ENCODE measurements around the gene TCF12. TPM values are rescaled to one million over a fixed set of nuclear protein-coding genes. Genes with fewer than 3 reads are reported as not detected.

Gene TCF12
- total and polyA plus RNA-seq, 2 of the 8 experiments (the other 6 are each of a cell fraction or from before 2014, with no cell fraction given), result 85.8 to 101 TPM

DNA sequence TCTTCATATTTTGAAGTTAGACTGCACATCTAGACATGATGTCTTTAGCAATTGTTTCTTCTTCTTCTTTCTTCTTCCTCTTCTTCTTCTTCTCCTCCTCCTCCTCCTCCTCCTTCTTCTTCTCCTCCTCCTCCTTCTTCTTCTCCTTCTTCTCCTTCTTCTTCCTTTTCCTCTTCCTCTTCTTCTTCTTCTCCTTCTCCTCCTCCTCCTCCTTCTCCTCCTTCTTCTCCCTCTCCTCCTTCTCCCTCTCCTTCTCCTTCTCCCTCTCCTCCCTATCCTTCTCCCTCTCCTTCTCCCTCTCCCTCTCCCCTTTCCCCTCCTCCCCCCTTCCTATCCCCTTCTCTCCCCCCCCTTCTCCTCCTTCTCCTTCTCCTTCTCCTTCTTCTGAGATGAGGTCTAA, 21.9 kb downstream of the TCF12 start:
- H3K9ac ChIP-seq (replicated peaks in 1 of 4; ENCODE audit: extremely low read depth in 1 of 4, low read depth in 3 of 4, low read length in 3 of 4), result no peak overlapping the region
- H2BK15ac ChIP-seq (ENCODE audit: low read length), result no peak overlapping the region
- H3K4ac ChIP-seq (replicated peaks; ENCODE audit: insufficient read length, low read depth, low read length), result no peak overlapping the region
- H3K27me3 ChIP-seq (replicated peaks in 1 of 4; ENCODE audit: control insufficient read depth in 3 of 4, extremely low read depth in 1 of 4, insufficient read depth in 3 of 4, low read length in 3 of 4), result no peaks in the 10 kb centered on the region
- CTCF ChIA-PET (ENCODE audit: partially characterized antibody), result no interaction called here
- peaks cover 0 to 5% (median 0%) of the 10 kb centered on the region in 4 experiments; a peak in 1 of 8 replicates for H3K36me3 ChIP-seq (ENCODE audit: control insufficient read depth in 2 of 4, insufficient read depth in 4 of 4, low read length in 3 of 4)
- POLR2A ChIA-PET (ENCODE audit: partially characterized antibody), result interaction anchor here (0.7 to 2.9 kb wide), 2 partner anchors 20 to 21 kb away, joined by 4 to 12 read pairs; partner anchors contain the start of gene TCF12
- H3K27ac ChIP-seq (ENCODE audit: low read depth, low read length), result no peak overlapping the region
- no peak overlapping the region for H2AFZ ChIP-seq (ENCODE audit: low read length)
- no peak overlapping the region for H3K4me2 ChIP-seq (ENCODE audit: insufficient read depth in 1 of 2, low read depth in 2 of 2, low read length in 2 of 2)
- no peak overlapping the region for H3K14ac ChIP-seq (ENCODE audit: insufficient read length)
- H2BK120ac ChIP-seq (replicated peaks; ENCODE audit: low read depth, low read length), result no peak overlapping the region
- no peak overlapping the region for H2BK20ac ChIP-seq (ENCODE audit: low read length)
- H3K79me1 ChIP-seq (ENCODE audit: low read depth, low read length), result peaks cover 5% of the 10 kb centered on the region
- no peak overlapping the region for H3K4me3 ChIP-seq (ENCODE audit: extremely low read depth in 1 of 4, insufficient read depth in 2 of 4, low read depth in 3 of 4, low read length in 4 of 4)
- peaks cover 0 to 6% of the 10 kb centered on the region in 2 experiments for H4K20me1 ChIP-seq (replicated peaks in 1 of 2; ENCODE audit: control insufficient read depth in 1 of 2, insufficient read depth in 2 of 2, low read length in 2 of 2)
- no peaks in the 10 kb centered on the region for H3K9me3 ChIP-seq (ENCODE audit: insufficient read depth in 2 of 2, low read depth in 1 of 2, low read length in 1 of 2)
- no peak for FAIRE-seq
- no peak overlapping the region for H4K5ac ChIP-seq (ENCODE audit: insufficient read length, low read depth, low read length)
- no peak overlapping the region for H4K8ac ChIP-seq (ENCODE audit: extremely low read depth, insufficient read depth, low read length)
- H3K23me2 ChIP-seq (ENCODE audit: low read depth, low read length), result no peaks in the 10 kb centered on the region
- H3K56ac ChIP-seq (replicated peaks; ENCODE audit: insufficient read length, low read depth, low read length), result no peak overlapping the region
- H3K23ac ChIP-seq (ENCODE audit: insufficient read length), result no peak overlapping the region
- H3K18ac ChIP-seq (ENCODE audit: extremely low read depth, low read length), result no peak overlapping the region
- peaks cover 3 to 99% of the 10 kb centered on the region in 2 experiments; a peak in 3 of 4 replicates for H3K79me2 ChIP-seq (ENCODE audit: control insufficient read depth in 1 of 2, insufficient read depth in 2 of 2, low read length in 2 of 2)
- 0 out of 7 replicates have a peak, but pooled peaks cover 0 to 2% (median 0%) of the 10 kb centered on the region in 4 experiments for H3K4me1 ChIP-seq (replicated peaks in 1 of 4; ENCODE audit: control insufficient read depth in 3 of 4, insufficient read depth in 4 of 4, low read length in 3 of 4)
- H2AK5ac ChIP-seq (ENCODE audit: low read depth, low read length), result no peak overlapping the region
- H4K91ac ChIP-seq (replicated peaks; ENCODE audit: insufficient read length, low read length), result no peak overlapping the region
- no peak overlapping the region for H2BK12ac ChIP-seq (ENCODE audit: low read depth, low read length)
- no peak overlapping the region for H2BK5ac ChIP-seq (ENCODE audit: low read depth, low read length)
- no peak for DNase-seq (ENCODE audit: low read depth in 1 of 2, low spot score in 2 of 2)
- TF ChIP-seq HDAC6 (IDR thresholded peaks at IDR 0.05; ENCODE audit: low read depth, low read length) (no peak), GTF2F1 (IDR thresholded peaks at IDR 0.05; ENCODE audit: borderline replicate concordance, low read depth, low read length) (no peak), MAFK (IDR thresholded peaks at IDR 0.05; ENCODE audit: low read depth, low read length) (no peak), SRF (IDR thresholded peaks at IDR 0.05; ENCODE audit: low read depth, low read length) (no peak), BRCA1 (IDR thresholded peaks at IDR 0.05; ENCODE audit: low read depth, low read length) (no peak), SUZ12 (IDR thresholded peaks at IDR 0.05; ENCODE audit: low read length) (no peak), TBP (IDR thresholded peaks at IDR 0.05; ENCODE audit: low read depth, low read length) (no peak), GABPA (IDR thresholded peaks at IDR 0.05; ENCODE audit: borderline replicate concordance, insufficient read depth, low read length) (no peak), POLR2A (IDR thresholded peaks at IDR 0.05; ENCODE audit: control extremely low read depth in 1 of 2, low read depth in 2 of 2, low read length in 2 of 2) (no peak), TAF7 (optimal IDR thresholded peaks at IDR 0.05; ENCODE audit: borderline replicate concordance, low read depth, low read length) (no peak), CTBP2 (IDR thresholded peaks at IDR 0.05; ENCODE audit: borderline replicate concordance, insufficient read depth, insufficient read length, low read length) (no peak), SP2 (IDR thresholded peaks at IDR 0.05; ENCODE audit: low read length) (no peak), SIX5 (IDR thresholded peaks at IDR 0.05; ENCODE audit: low read depth, low read length) (no peak), EZH2 (IDR thresholded peaks at IDR 0.05; ENCODE audit: low read depth, low read length, severe bottlenecking) (no peak), ZNF274 (IDR thresholded peaks at IDR 0.05; ENCODE audit: borderline replicate concordance, extremely low read depth, low read length) (no peak)
- TF ChIP-seq, protein P1, sequence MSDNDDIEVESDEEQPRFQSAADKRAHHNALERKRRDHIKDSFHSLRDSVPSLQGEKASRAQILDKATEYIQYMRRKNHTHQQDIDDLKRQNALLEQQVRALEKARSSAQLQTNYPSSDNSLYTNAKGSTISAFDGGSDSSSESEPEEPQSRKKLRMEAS (IDR thresholded peaks at IDR 0.05), result no peak
